Measurements from ENCODE around the gene CCL17. TPM values are rescaled to one million over a fixed set of nuclear protein-coding genes. Genes with fewer than 3 reads are reported as not detected.

The CCL17 gene
- total and polyA plus RNA-seq, 8 donors: 0.43 to 6.4 (median 1.1) TPM; not detected in 5

DNA sequence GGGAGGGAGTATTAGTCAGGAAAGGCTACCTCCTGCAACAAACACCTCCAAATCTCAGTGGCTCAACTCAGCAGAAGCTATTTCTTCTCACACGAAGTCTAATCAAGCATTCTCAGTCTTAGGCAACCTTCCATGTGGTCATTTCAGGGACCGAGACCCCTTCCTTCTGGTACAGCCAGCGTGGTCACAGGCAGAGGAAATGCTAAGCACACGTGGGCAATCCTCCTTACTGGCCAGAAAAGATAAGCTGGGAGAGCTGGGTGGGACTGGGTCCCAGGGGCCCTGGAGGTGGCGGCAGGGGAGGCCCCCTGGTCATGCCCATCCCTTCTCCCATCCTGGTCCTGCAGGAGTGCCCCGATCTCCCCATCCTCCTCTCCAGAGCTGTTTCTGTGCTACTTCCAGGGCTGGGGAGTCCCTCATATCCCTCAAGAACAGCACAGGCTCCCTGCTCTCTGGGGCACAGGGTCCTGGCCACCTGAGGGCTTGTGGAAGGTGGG lies 38.0 kb upstream of the CCL17 start:
- Histone ChIP-seq H3K4me3 (no peak overlapping the region), H3K9me3 (no peaks in the 10 kb centered on the region), H3K36me3 (no peaks in the 10 kb centered on the region), H3K27me3 (no peaks in the 10 kb centered on the region), H3K27ac (no peak overlapping the region), H3K4me1 (peaks cover 0 to 6% of the 10 kb centered on the region in 2 donors)
- TF ChIP-seq, protein P1, sequence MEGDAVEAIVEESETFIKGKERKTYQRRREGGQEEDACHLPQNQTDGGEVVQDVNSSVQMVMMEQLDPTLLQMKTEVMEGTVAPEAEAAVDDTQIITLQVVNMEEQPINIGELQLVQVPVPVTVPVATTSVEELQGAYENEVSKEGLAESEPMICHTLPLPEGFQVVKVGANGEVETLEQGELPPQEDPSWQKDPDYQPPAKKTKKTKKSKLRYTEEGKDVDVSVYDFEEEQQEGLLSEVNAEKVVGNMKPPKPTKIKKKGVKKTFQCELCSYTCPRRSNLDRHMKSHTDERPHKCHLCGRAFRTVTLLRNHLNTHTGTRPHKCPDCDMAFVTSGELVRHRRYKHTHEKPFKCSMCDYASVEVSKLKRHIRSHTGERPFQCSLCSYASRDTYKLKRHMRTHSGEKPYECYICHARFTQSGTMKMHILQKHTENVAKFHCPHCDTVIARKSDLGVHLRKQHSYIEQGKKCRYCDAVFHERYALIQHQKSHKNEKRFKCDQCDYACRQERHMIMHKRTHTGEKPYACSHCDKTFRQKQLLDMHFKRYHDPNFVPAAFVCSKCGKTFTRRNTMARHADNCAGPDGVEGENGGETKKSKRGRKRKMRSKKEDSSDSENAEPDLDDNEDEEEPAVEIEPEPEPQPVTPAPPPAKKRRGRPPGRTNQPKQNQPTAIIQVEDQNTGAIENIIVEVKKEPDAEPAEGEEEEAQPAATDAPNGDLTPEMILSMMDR (IDR thresholded peaks at IDR 0.05): no peak
- intact Hi-C loops (cut with DNase I): no loop called here
- ATAC-seq: no peak
- no peak for DNase-seq

DNA sequence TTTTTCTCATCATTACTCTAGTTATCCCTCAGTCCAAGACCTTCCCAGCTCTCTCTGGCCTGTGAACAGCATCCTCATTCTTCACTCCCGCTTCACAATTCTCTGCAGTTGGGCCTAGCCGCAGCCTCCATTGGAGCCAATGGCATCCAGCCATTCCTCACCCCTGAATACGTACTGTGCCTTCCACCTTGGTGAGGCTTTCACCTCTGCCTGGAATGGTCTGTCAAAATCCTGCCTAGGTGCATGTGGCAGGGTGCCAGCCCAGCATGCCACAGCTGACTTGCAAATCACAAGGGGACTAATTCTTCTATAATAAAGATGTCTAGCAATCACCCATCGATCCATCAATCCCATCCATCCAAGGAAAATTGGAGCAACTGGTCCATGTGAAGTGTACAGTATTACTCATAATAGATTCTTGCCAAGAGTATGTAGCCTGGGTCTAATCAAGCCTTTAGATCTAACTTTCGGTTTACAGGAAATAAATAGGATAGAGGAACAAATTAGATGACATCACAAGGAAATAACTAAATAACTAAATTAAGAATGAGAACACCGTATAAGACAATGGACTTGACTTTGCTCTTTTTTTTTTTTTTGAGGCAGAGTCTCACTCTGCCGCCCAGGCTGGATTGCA lies 37.3 kb upstream of the CCL17 start:
- Histone ChIP-seq H3K36me3 (no peaks in the 10 kb centered on the region), H3K9me3 (no peaks in the 10 kb centered on the region), H3K4me1 (peaks cover under 1 to 11% of the 10 kb centered on the region in 2 donors), H3K27ac (peak overlapping the region in 1 of 2 donors; percentile 53), H3K27me3 (no peaks in the 10 kb centered on the region), H3K4me3 (no peak overlapping the region)
- TF ChIP-seq, protein P1 (IDR thresholded peaks at IDR 0.05): no peak
- intact Hi-C loops (cut with DNase I): no loop called here
- DNase-seq: no peak
- ATAC-seq: no peak

DNA sequence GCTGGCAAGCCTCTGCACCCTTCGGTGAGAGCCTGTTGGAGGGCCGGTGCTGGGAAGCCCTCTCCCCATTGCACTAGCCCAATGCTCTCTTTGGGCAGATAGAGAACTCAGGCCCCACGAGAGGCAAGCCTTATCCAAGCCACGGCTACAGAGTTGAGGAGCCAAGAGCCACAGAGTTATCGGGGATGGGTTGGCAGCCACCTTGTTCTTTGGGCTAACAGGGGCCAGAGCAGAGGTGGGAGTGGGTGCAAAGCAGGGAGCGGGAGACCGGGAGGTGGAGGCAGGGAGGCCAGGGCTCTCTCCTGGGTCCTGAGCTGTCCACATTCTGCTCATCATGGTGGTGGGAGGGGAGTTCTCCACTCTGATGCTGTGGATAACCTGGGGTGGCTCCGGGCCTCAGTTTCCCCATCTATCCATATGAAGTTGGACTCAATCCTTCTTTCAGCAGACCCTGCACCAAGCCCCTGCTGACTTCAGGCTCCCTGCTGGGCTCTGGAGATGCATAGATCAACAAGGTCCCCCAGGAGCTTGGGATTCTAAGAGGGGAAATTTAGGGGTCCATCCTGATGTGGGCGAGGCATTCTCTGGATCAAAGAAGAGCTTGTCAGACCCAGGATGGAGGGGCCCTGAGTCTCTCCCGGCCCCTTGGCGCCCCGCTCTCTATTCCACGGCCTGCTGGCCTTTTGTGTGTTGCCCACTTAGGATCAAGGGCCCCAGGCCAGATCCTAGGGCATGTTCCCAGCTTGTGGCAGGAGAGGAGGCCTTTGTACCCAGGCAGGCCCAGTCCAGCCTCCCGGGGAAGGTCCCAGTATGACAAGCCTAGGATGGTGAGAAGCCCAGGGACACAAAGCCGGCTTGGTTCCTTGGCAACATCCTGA lies 32.8 kb upstream of the CCL17 start:
- intact Hi-C loops (cut with DNase I): no loop called here
- no peak for ATAC-seq

DNA sequence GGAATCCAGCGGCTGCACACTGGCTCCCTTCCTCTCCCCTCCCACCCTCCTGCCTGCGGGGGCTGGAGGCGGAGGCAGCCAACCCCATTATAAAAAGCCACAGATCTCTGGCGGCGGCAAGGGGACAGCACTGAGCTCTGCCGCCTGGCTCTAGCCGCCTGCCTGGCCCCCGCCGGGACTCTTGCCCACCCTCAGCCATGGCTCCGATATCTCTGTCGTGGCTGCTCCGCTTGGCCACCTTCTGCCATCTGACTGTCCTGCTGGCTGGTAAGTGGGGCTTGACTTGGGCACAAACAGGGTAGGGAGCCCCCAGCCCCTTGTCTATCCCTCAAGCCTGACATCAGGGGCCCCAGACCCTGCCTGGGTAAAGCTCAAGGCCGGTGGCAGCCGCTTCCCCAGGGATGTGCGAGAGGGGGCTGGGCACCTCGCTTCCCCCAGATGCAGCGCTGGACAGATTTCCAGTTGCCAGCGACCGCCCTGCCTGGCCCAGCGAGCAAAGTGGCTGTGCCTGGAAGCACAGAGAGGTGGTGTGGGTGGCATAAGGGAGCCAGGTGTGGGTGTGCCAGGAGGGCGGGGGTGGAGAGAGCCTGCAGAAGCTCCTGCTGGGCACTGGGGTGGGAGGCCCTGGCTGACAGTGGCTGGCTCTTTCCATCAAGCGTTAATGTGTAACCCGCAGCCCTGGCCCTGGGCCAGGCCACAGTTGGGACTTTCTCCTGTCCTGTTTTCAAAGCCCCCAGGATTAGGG lies 32.0 kb upstream of the CCL17 start, which contains the start of gene CX3CL1:
Gene CX3CL1, plus strand, starts transcription at position 119 of the 745 bp plus-strand sequence. Its CDS starts 79 bp downstream, at position 198.
- H3K4me3 ChIP-seq: peak within 1 kb of the TSS; percentile 25 to 41
- no peaks in the 10 kb centered on the region for H3K27me3 ChIP-seq
- no peaks in the 10 kb centered on the region for H3K36me3 ChIP-seq
- DNase-seq (peak; percentile 58 to 89 (median 74)), ATAC-seq (peak; percentile 76)
- TF ChIP-seq, protein P1 (IDR thresholded peaks at IDR 0.05): no peak
- intact Hi-C loops (cut with DNase I): no loop called here
- H3K9me3 ChIP-seq: no peaks in the 10 kb centered on the region
- peak within 1 kb of the TSS; percentile 73 to 77 for H3K27ac ChIP-seq
- H3K4me1 ChIP-seq: peaks cover 4 to 7% of the 10 kb centered on the region in 2 donors

More for the DNA sequence above, 32.8 kb upstream of the CCL17 start:
- peak in 1 of 4 donors; percentile 22 for DNase-seq
- no peaks in the 10 kb centered on the region for H3K36me3 ChIP-seq
- TF ChIP-seq, protein P1 (IDR thresholded peaks at IDR 0.05): no peak
- peaks cover 4 to 7% of the 10 kb centered on the region in 2 donors for H3K4me1 ChIP-seq
- H3K9me3 ChIP-seq: no peaks in the 10 kb centered on the region
- peak overlapping the region; percentile 73 to 77 for H3K27ac ChIP-seq
- H3K4me3 ChIP-seq: peak overlapping the region in 1 of 2 donors; percentile 41
- H3K27me3 ChIP-seq: no peaks in the 10 kb centered on the region

Data from left lung (tissue), 10 donors.